ENCODE results near the gene PPCDC.
A peak's percentile ranks its signal among the peaks of the same experiment; 100 is the strongest.

PPCDC gene

DNA sequence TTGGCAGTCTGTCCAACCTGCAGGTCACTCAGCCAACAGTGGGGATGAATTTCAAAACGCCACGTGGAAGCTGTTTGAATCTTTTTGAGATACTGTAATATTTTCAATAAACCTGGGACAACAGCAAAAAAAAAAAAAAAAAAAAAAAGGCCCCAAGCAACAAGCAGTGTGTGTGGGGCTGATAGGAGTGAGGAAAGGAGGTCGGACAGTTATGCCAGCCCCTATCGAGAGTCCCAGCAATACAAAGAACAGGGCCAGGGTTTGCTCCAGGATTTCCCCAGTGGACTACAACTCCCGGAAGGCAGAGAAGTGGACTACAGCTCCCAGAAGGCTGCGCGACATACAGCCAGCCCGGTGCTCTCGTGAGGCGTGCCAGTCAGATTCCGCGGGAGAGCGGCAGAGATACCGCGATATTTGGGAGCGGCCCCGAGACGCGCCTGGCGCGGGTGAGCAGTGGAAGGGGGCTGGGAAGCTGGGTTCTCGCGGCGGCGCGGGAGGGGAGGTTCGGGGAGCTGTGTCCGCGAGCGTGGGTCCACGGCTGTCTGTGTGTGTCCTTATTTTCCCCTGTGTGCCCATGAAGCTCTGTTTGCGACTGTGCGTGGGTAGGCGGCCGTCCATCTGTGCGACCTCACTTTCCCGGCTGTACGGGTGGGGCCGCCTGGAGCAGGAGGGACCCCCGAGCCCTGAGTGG is at the start of gene PPCDC:
Gene PPCDC, plus strand, starts transcription at position 410 of the 691 bp plus-strand sequence. CDS start 4,729 bp downstream, outside the sequence.
- peak; percentile 95 for DNase-seq (ENCODE audit: low spot score)

DNA sequence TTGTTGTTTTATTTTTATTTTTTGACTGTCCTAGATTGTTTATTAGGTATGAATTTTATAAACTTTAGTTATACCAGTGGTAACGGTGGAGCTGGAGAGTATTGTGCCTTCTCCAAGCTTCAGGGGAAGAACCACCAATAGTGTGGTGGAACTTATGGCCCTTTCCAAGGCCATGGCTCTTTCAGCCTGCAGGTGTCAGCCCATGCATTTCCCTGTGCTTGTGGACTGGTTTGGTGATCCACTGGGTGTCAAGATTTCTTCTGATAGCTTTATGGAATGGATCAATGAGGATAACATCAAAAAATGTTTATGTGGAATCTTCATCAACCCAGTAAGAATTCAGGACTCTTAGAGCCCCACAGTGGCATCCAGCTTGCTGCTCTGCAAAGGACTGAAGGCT is 47.2 kb upstream of the PPCDC start:
- DNase-seq (ENCODE audit: low spot score): no peak

DNA sequence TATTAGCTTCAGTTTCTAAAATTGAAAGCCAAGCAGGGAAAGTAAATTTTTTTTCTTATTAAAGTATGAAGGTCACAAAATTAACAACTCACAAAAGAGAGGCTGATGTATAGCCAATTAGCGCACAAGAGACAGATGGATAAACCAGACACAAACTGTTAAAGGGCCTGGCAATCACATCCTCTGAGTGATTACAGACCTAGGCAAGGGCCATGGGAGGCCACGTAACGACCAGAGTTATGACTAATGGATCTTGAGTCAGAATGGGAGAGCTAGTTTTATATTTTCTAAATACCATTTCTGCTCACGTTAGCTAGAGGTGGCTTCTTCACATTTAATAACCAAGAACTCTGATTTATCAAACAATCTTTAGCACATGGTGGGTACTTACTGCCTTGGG is 45.8 kb upstream of the PPCDC start:
- no peak for DNase-seq (ENCODE audit: low spot score)

- no peak for DNase-seq (ENCODE audit: low spot score)
These were observed 45.3 kb upstream of the PPCDC start for GRCh38 chr15:74978077-74978476.

DNA sequence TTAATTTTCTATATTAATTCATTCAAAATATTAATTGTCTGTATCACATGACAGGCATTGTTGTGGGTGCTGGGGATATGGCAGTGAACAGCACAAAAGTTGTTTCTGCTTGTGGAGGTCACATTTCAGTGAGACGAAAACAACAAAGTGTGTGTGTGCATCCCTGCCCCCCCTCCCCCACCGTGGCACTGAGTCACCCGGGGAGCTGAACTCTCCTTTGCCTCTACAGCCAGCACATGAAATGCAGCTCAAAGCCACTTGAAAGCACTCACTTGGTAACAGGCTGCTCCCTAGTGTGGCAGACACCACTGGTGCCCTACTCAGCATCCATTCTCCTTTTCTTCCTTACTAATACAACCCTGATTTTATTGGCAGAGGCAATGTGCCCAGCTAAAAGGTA is 44.9 kb upstream of the PPCDC start:
- no peak for DNase-seq (ENCODE audit: low spot score)

DNA sequence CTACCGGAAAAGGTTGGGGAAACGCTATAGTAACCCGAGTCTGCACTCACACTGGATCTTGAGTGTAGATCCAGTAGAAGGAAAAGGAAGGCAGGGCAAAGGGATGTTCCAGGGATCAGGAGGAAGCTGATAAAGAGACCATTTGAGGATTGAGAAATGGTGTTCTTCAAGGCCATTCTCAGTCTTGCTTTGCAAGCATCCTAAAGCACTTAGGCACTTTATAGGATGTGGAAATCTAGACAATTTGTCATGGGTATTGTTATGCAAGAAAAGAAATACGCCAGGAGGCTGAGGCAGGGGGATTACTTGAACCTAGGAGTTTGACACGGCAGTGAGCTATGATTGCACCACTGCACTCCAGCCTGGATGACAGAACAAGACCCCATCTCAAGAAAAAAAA is 41.2 kb upstream of the PPCDC start:
- no peak for DNase-seq (ENCODE audit: low spot score)

DNA sequence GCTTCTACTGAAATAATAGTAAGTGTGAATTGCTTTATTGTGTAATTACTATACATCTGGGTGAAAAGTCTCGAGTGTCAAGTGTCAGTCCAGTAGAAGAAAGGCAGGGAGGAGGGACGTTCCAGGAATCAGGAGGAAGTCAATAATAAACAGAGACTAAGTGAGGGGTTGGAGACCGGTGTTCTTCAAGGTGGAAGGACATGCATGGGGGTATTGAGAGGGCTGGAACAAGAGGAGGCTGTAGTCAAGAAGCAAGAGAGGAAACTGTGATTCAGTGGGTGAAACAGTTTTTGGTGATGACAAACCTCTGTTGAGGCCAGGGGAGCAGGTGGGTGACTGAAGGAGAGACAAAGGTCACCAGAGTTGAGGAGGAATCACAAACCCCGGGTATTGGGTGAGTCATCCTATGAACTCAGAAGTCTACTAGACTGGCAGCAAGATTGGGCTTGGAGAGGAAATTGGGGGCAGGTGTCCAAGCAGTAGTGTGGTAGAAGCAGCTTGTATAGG is 39.6 kb upstream of the PPCDC start:
- peak; percentile 63 for DNase-seq (ENCODE audit: low spot score)

- peak; percentile 68 for DNase-seq (ENCODE audit: low spot score)
These were observed 35.2 kb upstream of the PPCDC start for GRCh38 chr15:74988007-74988800.

GRCh38 chr15:74989527-74989926 is 33.9 kb upstream of the PPCDC start:
- no peak for DNase-seq (ENCODE audit: low spot score)

DNA sequence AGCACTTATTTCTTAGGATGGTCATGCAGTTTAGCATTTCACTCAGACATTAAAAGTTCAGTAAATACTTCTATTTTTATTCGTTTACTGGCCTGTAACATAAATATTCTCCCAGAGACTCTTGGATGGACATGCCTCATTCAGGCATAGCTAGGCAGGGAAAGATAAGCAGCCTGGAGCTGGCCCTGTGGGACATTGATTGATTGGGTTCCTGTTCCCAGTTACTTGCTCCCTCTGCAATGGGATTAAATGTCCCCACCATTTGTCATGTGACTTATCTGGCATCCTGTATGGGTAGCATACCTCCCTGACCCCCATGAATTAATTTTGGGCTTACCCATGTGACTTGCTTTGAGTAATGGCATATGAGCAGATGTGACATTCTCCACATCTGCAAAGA is 30.8 kb upstream of the PPCDC start:
- no peak for DNase-seq (ENCODE audit: low spot score)

GRCh38 chr15:74994236-74994635 is 29.2 kb upstream of the PPCDC start:
- no peak for DNase-seq (ENCODE audit: low spot score)

GRCh38 chr15:74994685-74995084 is 28.7 kb upstream of the PPCDC start:
- DNase-seq (ENCODE audit: low spot score): no peak

DNA sequence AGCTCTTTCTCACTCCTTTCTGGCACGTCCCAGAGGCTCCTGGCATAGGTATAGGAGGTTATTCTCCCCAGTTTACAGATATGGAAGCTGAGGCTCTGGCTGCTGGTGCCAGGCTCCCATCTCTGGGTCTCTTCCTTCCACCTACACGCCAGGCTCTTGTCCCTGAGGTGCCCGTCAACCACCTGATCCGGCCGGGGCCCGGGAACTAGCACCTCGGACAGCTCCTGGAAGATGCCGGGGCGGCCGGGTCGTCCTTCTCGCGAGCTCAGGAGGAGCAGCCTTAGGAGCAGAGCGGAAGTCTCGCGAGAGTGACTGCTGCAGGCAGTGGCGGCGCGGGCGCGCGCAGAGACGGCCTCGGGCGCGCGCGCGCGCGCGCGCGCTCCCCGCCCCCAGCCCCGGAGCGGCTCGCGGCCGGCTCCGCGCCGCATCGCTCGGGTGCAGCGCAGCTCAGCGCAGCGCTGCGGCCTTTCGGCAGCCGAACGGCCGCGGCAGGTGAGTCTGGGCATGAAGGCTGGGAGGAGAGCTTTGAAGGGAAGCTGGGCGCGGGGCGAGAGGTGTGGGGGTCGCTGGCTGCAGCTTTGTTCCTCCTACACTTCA is 28.1 kb upstream of the PPCDC start, which contains the start of gene SCAMP5:
Gene SCAMP5, plus strand, starts transcription at position 382 of the 597 bp plus-strand sequence. CDS start 16,277 bp downstream, outside the sequence.
- DNase-seq (ENCODE audit: low spot score): peak; percentile 86

- DNase-seq (ENCODE audit: low spot score): peak; percentile 17
These were observed 27.3 kb upstream of the PPCDC start for GRCh38 chr15:74995779-74996765.

- peak; percentile 58 for DNase-seq (ENCODE audit: low spot score)
These were observed 26.2 kb upstream of the PPCDC start for GRCh38 chr15:74997141-74997540.

DNA sequence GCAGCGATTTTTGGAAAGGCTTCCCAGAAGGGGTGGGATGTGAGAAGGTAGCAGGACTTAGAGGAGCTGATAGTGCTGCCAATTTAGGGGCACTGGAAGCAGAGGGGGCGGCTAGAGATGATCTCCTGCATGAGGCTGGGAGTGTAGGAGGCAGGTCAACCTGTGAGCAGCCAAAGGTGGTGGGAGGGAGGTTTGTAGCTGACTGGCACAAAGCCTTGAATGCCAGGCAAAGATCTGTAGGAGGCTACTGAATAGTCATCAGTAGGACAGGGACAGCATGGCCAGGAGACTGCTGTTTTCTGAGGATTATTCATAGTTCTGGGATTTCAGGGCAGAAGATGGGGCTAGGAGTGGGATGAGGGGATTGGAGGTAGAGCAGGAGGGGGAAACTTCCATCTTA is 25.8 kb upstream of the PPCDC start:
- no peak for DNase-seq (ENCODE audit: low spot score)

GRCh38 chr15:75001310-75001709 is 22.1 kb upstream of the PPCDC start:
- no peak for DNase-seq (ENCODE audit: low spot score)

DNA sequence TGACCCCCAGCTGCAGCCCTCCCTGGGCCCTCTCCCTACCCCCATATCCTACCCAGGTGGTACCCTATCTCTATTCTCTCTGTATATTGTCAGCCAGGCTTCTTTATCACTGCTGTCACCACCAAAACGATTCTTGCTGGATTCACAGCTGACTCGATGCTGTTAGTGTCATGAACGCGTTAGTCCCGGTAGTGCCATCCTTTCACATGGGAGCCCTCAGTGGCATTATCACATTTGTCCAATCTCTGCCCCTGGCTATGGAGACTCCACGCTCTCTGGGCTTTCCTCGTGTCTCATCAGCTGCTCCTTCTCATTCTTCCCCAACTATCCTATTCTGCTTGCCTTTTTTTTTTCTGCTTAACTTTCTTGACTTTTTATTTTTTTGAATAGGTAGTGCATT is 21.0 kb upstream of the PPCDC start:
- no peak for DNase-seq (ENCODE audit: low spot score)

DNA sequence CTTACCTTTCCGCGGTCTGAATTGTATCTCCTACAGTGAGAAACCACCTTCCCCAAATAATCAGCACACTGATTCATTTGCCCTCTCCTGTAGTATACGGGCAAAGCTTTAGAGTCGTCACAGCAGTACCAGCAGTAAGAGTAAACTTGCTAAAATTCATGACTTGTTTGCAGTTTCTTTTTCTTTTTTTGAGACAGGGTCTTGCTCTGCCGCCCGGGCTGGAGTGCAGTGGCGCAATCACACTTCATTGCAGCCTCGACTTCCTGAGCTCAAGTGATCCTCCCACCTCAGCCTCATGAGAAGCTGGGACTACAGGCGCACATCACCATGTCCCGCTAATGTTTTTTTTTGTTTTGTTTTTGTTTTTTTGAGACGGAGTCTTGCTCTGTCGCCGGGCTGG is 16.2 kb upstream of the PPCDC start:
- no peak for DNase-seq (ENCODE audit: low spot score)

- DNase-seq (ENCODE audit: low spot score): no peak
These were observed 15.2 kb upstream of the PPCDC start for GRCh38 chr15:75008221-75008625.

GRCh38 chr15:75008629-75009326 is 14.6 kb upstream of the PPCDC start:
- DNase-seq (ENCODE audit: low spot score): no peak
